D721Med (cell line): ENCODE data around the gene SAP30.

Experiments used
- DNase-seq: peaks from one replicate; pipeline ENCODE4 v3.0.0; 2011; ENCODE audit warnings: low spot score; ENCODE audit not compliant: insufficient read length
- FAIRE-seq: peaks from 2 replicates; lab custom pipeline; 2011; peaks lifted over from hg19 to GRCh38; lab: Jason Lieb, UNC
- TF ChIP-seq, protein P1 (sequence below): IDR thresholded peaks from 2 replicates; pipeline ENCODE4 v1.5.1; 2012; ENCODE audit warnings: mild to moderate bottlenecking, control low read depth; ENCODE audit not compliant: insufficient read depth; ENCODE audit errors: missing control alignments

The SAP30 gene

DNA sequence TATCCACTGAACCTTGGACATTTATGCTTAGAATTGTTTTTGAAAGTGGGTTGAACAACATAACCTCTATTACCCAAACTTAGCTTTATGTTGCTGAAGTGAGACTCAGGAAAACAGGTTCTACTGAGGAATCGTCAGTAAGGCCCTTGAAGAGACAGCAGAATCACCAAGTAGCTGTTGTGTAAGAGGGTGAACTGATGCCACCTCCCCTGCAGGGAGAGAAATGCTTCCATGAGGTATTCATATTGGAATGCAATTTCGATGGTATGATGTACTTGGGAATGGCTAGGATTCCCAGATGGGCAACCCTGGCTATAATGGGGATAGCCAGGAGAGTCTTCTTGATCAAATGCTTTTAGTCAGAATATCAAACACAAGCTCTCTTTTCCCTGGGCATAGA is 32.3 kb downstream of the SAP30 start:
- FAIRE-seq (no peak), DNase-seq (no peak)
- TF ChIP-seq, protein P1, sequence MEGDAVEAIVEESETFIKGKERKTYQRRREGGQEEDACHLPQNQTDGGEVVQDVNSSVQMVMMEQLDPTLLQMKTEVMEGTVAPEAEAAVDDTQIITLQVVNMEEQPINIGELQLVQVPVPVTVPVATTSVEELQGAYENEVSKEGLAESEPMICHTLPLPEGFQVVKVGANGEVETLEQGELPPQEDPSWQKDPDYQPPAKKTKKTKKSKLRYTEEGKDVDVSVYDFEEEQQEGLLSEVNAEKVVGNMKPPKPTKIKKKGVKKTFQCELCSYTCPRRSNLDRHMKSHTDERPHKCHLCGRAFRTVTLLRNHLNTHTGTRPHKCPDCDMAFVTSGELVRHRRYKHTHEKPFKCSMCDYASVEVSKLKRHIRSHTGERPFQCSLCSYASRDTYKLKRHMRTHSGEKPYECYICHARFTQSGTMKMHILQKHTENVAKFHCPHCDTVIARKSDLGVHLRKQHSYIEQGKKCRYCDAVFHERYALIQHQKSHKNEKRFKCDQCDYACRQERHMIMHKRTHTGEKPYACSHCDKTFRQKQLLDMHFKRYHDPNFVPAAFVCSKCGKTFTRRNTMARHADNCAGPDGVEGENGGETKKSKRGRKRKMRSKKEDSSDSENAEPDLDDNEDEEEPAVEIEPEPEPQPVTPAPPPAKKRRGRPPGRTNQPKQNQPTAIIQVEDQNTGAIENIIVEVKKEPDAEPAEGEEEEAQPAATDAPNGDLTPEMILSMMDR, result no peak

DNA sequence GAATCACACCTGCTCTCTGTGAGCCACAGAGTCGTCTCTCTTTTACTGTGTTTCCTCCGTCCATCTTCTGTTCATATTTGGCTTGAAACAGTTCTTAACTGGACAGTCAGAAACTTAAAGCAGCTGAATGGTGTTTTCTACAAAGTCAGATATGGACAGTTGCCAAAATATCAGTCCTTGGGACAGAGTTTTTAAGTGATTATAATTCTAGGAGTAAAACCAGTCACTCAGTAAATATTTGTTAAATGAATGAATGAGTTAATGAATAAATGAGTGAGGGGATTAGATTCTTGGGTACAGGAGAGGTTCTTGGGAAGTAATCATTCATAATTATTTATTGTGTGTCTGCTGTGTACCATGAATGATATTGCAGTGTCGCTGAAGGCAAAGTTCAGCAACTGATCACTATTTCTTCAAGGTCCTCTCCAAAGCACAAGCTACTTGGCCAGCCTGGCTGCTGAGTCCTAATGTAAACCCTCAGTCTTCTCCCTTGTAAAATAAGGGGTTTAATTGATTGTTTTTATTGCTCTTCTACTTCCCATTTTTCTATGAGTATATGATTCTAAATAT is 33.6 kb downstream of the SAP30 start:
- TF ChIP-seq, protein P1, result no peak
- DNase-seq (no peak), FAIRE-seq (no peak)

DNA sequence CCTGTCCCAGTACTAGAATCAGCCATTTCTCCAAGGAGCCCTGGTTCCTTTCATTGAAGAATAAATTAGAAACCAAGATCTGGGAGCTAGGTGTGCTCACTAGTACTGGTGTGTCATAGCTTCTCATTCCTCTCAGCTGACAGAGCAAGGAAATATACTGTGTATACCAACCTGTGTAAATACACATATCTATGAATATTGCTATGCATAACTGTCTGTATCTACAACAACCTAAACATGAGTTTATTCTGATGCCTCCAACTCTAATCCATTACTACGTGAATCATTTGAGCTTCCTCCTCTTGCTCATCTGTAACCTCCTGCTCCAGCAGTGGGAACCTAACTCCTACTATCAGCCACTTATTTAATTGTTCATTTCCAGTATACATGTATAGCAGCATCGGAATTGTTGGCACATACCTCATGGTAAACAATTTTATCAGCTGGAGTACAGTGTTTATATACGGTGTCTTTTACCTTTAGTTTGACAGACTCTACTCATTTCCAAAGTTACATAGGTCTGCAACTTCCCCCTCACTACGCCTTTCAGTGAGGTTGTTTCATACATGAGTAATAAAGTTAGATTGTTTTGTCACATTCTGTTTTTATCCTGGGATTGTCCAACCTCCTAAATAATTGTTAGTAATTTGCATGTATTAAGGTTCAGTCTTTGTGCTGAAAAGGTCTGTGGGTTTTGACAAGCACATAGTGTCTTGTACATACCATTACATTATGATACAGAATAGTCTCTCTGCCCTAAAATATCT is 35.3 kb downstream of the SAP30 start:
- TF ChIP-seq, protein P1, result no peak
- no peak for FAIRE-seq
- DNase-seq, result no peak

DNA sequence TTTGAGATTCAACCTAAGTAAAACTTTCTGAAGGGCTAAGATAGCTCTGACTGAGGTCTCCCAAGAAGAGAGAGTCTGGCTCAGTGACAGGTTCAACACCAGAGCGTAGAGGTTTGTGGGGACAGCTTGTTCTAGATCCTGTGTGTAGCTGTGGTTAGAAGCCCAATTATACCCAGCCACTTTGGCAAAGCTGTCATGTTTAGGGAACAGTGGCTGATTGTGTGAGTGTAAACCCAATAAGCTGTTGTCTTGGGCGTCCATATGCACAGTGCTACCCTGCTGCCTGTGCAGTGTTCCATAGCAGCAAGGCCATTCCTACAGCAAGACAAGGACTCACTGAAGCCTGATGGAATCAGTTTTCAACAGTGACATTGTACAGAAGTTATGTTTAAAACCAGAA is 39.3 kb downstream of the SAP30 start:
- TF ChIP-seq, protein P1, result no peak
- FAIRE-seq (no peak), DNase-seq (no peak)

DNA sequence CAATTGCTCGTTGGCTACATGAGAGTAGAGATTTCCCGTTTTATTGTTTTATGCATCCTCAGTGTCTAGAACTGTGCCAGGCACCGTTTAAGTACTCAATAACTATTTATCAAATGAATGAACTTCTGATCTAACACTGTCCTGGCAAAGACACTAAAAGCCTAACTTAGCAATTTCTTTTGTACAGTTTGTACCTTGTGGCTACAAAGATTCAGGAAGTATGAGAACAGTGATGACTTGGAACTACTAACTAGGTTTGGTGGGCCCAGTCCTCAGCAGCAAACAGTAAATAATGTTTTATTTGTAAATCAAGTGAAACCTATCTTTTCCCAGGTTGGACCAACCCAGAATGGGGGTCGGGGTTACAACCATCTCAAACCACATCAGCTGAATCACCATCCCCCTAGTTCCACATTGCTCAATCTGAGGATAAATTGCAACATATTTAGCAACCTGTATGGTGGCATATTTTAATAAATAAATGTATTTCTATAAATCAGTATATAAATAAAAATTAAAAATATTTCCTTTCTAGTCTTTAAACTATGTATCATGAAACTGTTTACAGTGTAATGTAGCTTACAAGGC is 40.4 kb downstream of the SAP30 start:
- DNase-seq (no peak), FAIRE-seq (no peak)
- TF ChIP-seq, protein P1, result no peak

DNA sequence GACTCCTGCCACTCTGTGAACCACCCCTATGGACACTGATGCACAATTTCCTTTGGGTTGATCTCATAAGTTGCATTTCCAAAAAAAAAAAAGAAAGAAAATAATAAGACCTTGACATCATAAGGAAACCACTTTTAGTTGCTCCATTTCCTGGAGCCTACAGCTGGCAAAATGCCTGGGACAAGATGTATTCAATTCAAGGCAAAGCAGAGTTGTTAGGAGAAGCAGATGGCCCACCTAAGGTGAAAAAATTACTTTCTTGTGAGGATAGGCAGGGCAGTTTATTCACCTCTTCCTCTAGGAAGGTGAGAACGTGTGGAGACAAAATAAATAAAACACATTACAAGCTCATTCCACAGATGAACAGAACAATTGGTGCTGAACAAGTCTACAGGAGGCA is 42.3 kb downstream of the SAP30 start:
- TF ChIP-seq, protein P1, result no peak
- FAIRE-seq, result no peak
- DNase-seq, result no peak

DNA sequence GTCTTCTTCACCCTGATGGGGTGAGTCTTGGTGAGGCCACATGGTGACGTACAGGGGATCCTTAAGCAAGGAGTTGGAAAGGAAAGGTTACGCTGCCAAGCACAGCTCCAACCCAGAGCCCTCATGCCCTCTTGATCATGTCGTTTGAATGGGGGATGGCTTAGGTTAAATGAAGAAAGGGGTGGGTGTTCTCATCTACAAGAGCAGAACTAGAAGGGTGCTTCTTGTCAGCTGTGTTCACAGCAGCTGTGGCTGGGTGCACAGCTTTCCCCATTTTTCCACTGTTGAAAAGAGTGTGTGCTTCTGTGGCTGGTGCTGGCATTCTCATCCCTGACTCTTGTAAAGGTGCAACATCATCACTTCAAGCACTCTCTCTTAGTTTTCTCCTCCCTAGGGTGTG is 43.7 kb downstream of the SAP30 start:
- TF ChIP-seq, protein P1, result no peak
- FAIRE-seq, result no peak
- no peak for DNase-seq
